DMS53 (cell line): ENCODE results near the gene FBP1.
"Not testable (repeated sequence)": the region's sequence is repeated elsewhere in the genome, so short reads cannot be mapped to it uniquely, and the experiment has no call there.

Experiments
- DNase-seq: peaks from one replicate; lab custom pipeline; 2025; lab: John Stamatoyannopoulos, UW

FBP1 gene

GRCh38 chr9:94613003-94613402, 26.3 kb downstream of the FBP1 start:
- DNase-seq, result no peak

- no peak for DNase-seq
These were observed 27.2 kb downstream of the FBP1 start for GRCh38 chr9:94612071-94612470.

GRCh38 chr9:94611638-94612068, 27.7 kb downstream of the FBP1 start:
- no peak for DNase-seq

GRCh38 chr9:94610181-94610606, 29.1 kb downstream of the FBP1 start:
- no peak for DNase-seq

GRCh38 chr9:94607423-94607691, 32.0 kb downstream of the FBP1 start:
- no peak for DNase-seq

GRCh38 chr9:94606646-94607422, 32.5 kb downstream of the FBP1 start:
- no peak for DNase-seq

- DNase-seq, result peak; percentile 28
These were observed 35.8 kb downstream of the FBP1 start for GRCh38 chr9:94603259-94604160.

GRCh38 chr9:94602666-94603065, 36.7 kb downstream of the FBP1 start:
- no peak for DNase-seq

- DNase-seq, result no peak
These were observed 38.6 kb downstream of the FBP1 start for GRCh38 chr9:94600715-94601114.

GRCh38 chr9:94600258-94600657, 39.1 kb downstream of the FBP1 start:
- no peak for DNase-seq

- no peak for DNase-seq
These were observed 40.2 kb downstream of the FBP1 start for GRCh38 chr9:94599102-94599501.

GRCh38 chr9:94593459-94594345, 45.6 kb downstream of the FBP1 start, which contains the start of gene FBP2:
TSS of gene FBP2 (minus strand) at chr9:94593824. CDS start at chr9:94593726, 98 bp downstream.
- DNase-seq, result no peak

GRCh38 chr9:94592683-94593082, 46.6 kb downstream of the FBP1 start:
- DNase-seq, result not testable (repeated sequence)

GRCh38 chr9:94591876-94592275, 47.4 kb downstream of the FBP1 start:
- DNase-seq, result no peak

- DNase-seq, result not testable (repeated sequence)
These were observed 48.2 kb downstream of the FBP1 start for GRCh38 chr9:94591046-94591545.

- DNase-seq, result no peak
These were observed 50.6 kb downstream of the FBP1 start for GRCh38 chr9:94588681-94589080.

- DNase-seq, result no peak
These were observed 52.5 kb downstream of the FBP1 start for GRCh38 chr9:94586814-94587213.

- no peak for DNase-seq
These were observed 53.0 kb downstream of the FBP1 start for GRCh38 chr9:94586316-94586715.

- no peak for DNase-seq
These were observed 54.8 kb downstream of the FBP1 start for GRCh38 chr9:94584555-94584954.

GRCh38 chr9:94581728-94582127, 57.6 kb downstream of the FBP1 start:
- DNase-seq, result no peak

GRCh38 chr9:94577571-94577970, 61.7 kb downstream of the FBP1 start:
- no peak for DNase-seq

GRCh38 chr9:94577036-94577435, 62.3 kb downstream of the FBP1 start:
- DNase-seq, result peak; percentile 4
